AG04450 (cell line): ENCODE results near the gene AGFG1. TPM values are rescaled to one million over a fixed set of nuclear protein-coding genes. Genes with fewer than 3 reads are reported as not detected.
A peak's percentile ranks its signal among the peaks of the same experiment; 100 is the strongest.

Source experiments
- CTCF ChIA-PET: fragments of 300-600, 350-600 bp; formaldehyde crosslinking; extraction: SDS; loops from one replicate; lab custom pipeline; 2022; ENCODE audit warnings: antibody characterized with exemption, inconsistent platforms; lab: Charles Lee
- POLR2A ChIA-PET: fragments of 350-600 bp; formaldehyde crosslinking; extraction: SDS; loops from one replicate; lab custom pipeline; 2021; ENCODE audit warnings: antibody characterized with exemption, inconsistent platforms; lab: Yijun Ruan, JAX
- DNase-seq: peaks from one replicate; pipeline ENCODE4 v3.0.0-alpha.2; 2011; ENCODE audit warnings: low read depth, low spot score
- H3K27ac ChIP-seq: one replicate; pipeline ENCODE4 v1.5.1; 2012; ENCODE audit warnings: low read depth, low read length, control low read depth
- H3K27me3 ChIP-seq: one replicate; pipeline ENCODE4 v1.6.0; 2012; ENCODE audit warnings: low read length; ENCODE audit not compliant: control insufficient read depth, insufficient read depth
- H3K4me3 ChIP-seq: 2 replicates; pipeline ENCODE4 v1.5.1; 2011; ENCODE audit warnings: mild to moderate bottlenecking, low read depth, low read length, control low read depth
- H3K9me3 ChIP-seq: 2 replicates; pipeline ENCODE4 v1.5.1; 2012; ENCODE audit warnings: low read length; ENCODE audit not compliant: control insufficient read depth, insufficient read depth
- CTCF ChIP-seq: IDR thresholded peaks from 2 replicates; pipeline ENCODE4 v1.5.1; 2011; ENCODE audit warnings: low read depth, low read length, control low read depth, inconsistent platforms
- polyA minus RNA-seq: library from RNA; depleted of rRNA, polyadenylated mRNA; stranded (reverse); fragments of >200 nt; gene quantifications from 2 replicates; pipeline ENCODE4 v1.2.3, GENCODE V29; 2011; rRNA and poly(A)+ RNA removed
- polyA plus RNA-seq: library from polyadenylated mRNA; depleted of rRNA; stranded (reverse); fragments of >200 nt; gene quantifications from 2 replicates; pipeline ENCODE4 v1.2.3, GENCODE V29; 2011; rRNA removed

Gene AGFG1
- polyA plus RNA-seq = 124 and 139 TPM in 2 replicates
- 220 and 223 TPM in 2 replicates for polyA minus RNA-seq

DNA sequence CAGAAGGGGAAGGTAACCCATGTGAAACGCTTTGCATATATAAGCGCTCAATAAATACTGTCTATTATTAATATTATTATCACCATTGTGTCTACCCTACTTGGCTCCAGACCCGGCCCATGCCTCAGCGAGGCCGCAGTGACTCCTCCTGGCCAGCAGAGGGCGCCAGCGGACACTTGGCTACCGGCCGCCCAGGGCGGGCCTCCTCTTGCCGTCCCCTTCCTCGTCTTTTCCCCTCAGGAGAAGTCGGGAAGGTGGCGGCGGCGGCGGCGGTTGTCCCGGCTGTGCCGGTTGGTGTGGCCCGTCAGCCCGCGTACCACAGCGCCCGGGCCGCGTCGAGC, at the start of gene AGFG1:
TSS of gene AGFG1 (plus strand) at position 233 of the 341 bp plus-strand sequence. CDS start 266 bp downstream, outside the sequence.
- DNase-seq = peak; percentile 42
- TF ChIP-seq CTCF = peak; percentile 99
- POLR2A ChIA-PET = no interaction called here
- peak within 1 kb of the TSS; percentile 47 for H3K27ac ChIP-seq
- H3K27me3 ChIP-seq = no peaks in the 10 kb centered on the region
- H3K9me3 ChIP-seq = no peaks in the 10 kb centered on the region
- CTCF ChIA-PET = interaction anchor here (0.7 to 1.7 kb wide), 12 partner anchors 9 to 294 kb away, joined by 3 to 16 read pairs (median 4); no protein-coding TSS in a partner anchor
- peak within 1 kb of the TSS; percentile 84 for H3K4me3 ChIP-seq

- Histone ChIP-seq H3K4me3 (no peak overlapping the region), H3K9me3 (no peaks in the 10 kb centered on the region), H3K27ac (no peak overlapping the region), H3K27me3 (no peaks in the 10 kb centered on the region)
- ChIA-PET CTCF (no interaction called here), POLR2A (no interaction called here)
- DNase-seq = no peak
- no peak for TF ChIP-seq CTCF
Measured at GRCh38 chr2:227423656-227424499, 48.1 kb upstream of the AGFG1 start.

- Histone ChIP-seq H3K27ac (no peak overlapping the region), H3K27me3 (no peaks in the 10 kb centered on the region), H3K4me3 (no peak overlapping the region), H3K9me3 (peaks cover 13% of the 10 kb centered on the region)
- POLR2A ChIA-PET = interaction anchor here (0.6 kb wide), 1 partner anchor 13 kb away, joined by 3 read pairs; no protein-coding TSS in a partner anchor
- DNase-seq = no peak
- CTCF ChIA-PET = interaction anchor here (0.6 kb wide), 1 partner anchor 30 kb away, joined by 3 read pairs; no protein-coding TSS in a partner anchor
- no peak for TF ChIP-seq CTCF
Measured at GRCh38 chr2:227428731-227429285, 43.1 kb upstream of the AGFG1 start.

GRCh38 chr2:227430639-227431038, 41.3 kb upstream of the AGFG1 start:
- Histone ChIP-seq H3K27ac (no peak overlapping the region), H3K9me3 (peaks cover 13% of the 10 kb centered on the region), H3K4me3 (no peak overlapping the region), H3K27me3 (no peaks in the 10 kb centered on the region)
- CTCF ChIA-PET = no interaction called here
- TF ChIP-seq CTCF = no peak
- POLR2A ChIA-PET = no interaction called here
- DNase-seq = no peak

DNA sequence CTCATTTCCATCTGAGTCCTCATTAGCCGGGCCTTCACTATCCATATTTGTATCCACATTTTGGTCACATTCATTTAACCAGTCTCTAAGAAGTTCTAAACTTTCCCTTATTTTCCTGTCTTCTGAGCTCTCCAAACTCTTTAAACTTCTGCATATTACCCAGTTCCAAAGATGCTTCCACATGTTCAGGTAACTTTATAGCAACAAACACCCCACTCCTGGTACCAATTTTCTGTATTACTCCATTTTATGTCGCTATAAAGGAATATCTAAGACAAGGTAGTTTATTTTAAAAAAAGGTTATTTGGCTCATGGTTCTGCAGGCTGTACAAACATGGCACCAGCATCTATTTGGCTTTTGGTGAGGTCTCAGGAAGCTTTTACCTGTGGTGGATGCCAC, 38.8 kb upstream of the AGFG1 start:
- H3K27me3 ChIP-seq = no peaks in the 10 kb centered on the region
- ChIA-PET CTCF (no interaction called here), POLR2A (no interaction called here)
- peaks cover 13% of the 10 kb centered on the region for H3K9me3 ChIP-seq
- TF ChIP-seq CTCF = no peak
- no peak for DNase-seq
- no peak overlapping the region for H3K27ac ChIP-seq
- H3K4me3 ChIP-seq = no peak overlapping the region
